GM19463 (cell line): ENCODE measurements around the gene COX7A2L.
"Not testable (repeated sequence)": the region's sequence is repeated elsewhere in the genome, so short reads cannot be mapped to it uniquely, and the experiment has no call there.

Experiments used
- ATAC-seq: cut with Tn5 transposase; IDR thresholded peaks from one replicate; pipeline ENCODE4 v1.9.1; 2021; ENCODE audit warnings: mild to moderate bottlenecking, moderate library complexity; ENCODE audit not compliant: unreplicated experiment

COX7A2L gene

GRCh38 chr2:42340045-42340937 lies 20.7 kb downstream of the COX7A2L start:
- no peak for ATAC-seq

- no peak for ATAC-seq
These were observed 21.7 kb downstream of the COX7A2L start for GRCh38 chr2:42339191-42339912.

- no peak for ATAC-seq
These were observed 22.3 kb downstream of the COX7A2L start for GRCh38 chr2:42338567-42339190.

GRCh38 chr2:42337846-42338566 lies 23.0 kb downstream of the COX7A2L start:
- no peak for ATAC-seq

- no peak for ATAC-seq
These were observed 23.6 kb downstream of the COX7A2L start for GRCh38 chr2:42337356-42337820.

GRCh38 chr2:42336361-42336965 lies 24.6 kb downstream of the COX7A2L start:
- no peak for ATAC-seq

- ATAC-seq = no peak
These were observed 25.4 kb downstream of the COX7A2L start for GRCh38 chr2:42335514-42336104.

- not testable (repeated sequence) for ATAC-seq
These were observed 26.2 kb downstream of the COX7A2L start for GRCh38 chr2:42334865-42335264.

GRCh38 chr2:42334220-42334619 lies 26.8 kb downstream of the COX7A2L start:
- no peak for ATAC-seq

GRCh38 chr2:42333579-42333978 lies 27.4 kb downstream of the COX7A2L start:
- no peak for ATAC-seq

GRCh38 chr2:42332575-42332974 lies 28.4 kb downstream of the COX7A2L start:
- ATAC-seq = no peak

GRCh38 chr2:42331569-42332284 lies 29.3 kb downstream of the COX7A2L start:
- no peak for ATAC-seq

- no peak for ATAC-seq
These were observed 31.3 kb downstream of the COX7A2L start for GRCh38 chr2:42329736-42330135.

GRCh38 chr2:42328923-42329322 lies 32.1 kb downstream of the COX7A2L start:
- ATAC-seq = no peak

- no peak for ATAC-seq
These were observed 32.7 kb downstream of the COX7A2L start for GRCh38 chr2:42328148-42328833.

GRCh38 chr2:42327125-42327524 lies 33.9 kb downstream of the COX7A2L start:
- peak; percentile 58 for ATAC-seq

- no peak for ATAC-seq
These were observed 35.4 kb downstream of the COX7A2L start for GRCh38 chr2:42325609-42326008.

GRCh38 chr2:42324949-42325348 lies 36.1 kb downstream of the COX7A2L start:
- ATAC-seq = no peak

GRCh38 chr2:42324244-42324643 lies 36.8 kb downstream of the COX7A2L start:
- ATAC-seq = no peak
